Hematopoietic multipotent progenitor cell treated with erythropoietin and hydrocortisone succinate and interleukin-3 and kit ligand, for 8 days (in vitro differentiated cells): ENCODE measurements around the gene CD300LF.

Experiments used
- DNase-seq: peaks from one replicate; pipeline ENCODE4 v3.0.0-alpha.2; 2015

CD300LF gene

DNA sequence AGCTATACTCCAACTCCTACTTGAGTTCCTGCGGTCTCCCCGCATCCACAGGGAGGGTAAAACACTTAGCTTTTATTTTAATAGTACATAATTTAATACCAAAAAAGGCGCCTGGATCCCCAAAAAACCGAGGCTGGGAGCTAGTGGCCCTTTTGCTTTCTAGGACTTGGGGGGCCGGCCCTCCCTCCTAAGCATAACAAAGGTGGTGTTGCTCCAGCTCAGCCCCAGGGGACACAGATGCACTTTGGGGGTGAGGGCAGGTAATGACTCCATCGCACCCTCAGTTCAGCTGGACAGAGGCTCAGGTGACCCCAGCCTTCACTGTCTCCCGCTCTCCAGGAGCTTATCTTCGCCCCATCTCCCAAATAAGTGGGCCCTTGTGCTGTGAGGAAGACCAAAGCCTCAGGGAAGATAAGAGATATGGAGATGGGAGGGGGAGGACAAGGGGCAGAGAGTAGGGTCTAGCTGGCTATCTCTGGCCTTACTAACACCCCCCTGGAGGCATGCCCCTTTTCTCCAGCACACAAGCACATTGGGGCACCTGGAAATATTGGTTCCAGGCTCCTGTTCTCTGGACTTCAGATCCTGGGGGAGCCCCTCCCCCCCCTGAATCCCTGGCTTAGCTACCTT is 32.9 kb upstream of the CD300LF start:
- no peak for DNase-seq

DNA sequence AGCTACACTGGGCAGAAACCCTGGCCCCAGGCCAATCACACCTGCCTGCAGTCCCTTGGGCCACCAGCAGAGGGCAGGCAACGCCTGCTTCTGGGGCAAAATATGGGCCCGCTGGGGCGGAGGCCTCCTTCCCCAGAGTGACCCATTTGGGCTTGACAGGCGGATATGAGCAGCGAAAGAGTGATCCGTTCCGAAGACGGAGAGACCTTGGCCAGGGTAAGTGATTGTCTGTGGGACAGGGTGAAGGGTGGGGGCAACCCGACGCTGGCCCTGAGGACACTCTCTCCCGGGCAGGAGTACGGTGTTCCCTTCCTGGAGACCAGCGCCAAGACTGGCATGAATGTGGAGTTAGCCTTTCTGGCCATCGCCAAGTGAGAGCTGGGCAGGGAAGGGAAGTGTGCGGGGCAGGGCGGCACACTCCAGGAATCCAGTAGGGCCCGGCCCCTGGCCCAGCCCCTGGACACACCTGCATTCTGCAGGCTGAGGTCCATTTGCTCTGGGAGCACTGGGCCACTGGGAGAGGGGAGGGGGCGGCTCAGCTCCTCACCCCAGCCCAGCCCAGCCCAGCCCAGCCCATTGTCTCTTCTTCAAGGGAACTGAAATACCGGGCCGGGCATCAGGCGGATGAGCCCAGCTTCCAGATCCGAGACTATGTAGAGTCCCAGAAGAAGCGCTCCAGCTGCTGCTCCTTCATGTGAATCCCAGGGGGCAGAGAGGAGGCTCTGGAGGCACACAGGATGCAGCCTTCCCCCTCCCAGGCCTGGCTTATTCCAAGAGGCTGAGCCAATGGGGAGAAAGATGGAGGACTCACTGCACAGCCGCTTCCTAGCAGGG is 32.2 kb upstream of the CD300LF start:
- peak; percentile 76 for DNase-seq

DNA sequence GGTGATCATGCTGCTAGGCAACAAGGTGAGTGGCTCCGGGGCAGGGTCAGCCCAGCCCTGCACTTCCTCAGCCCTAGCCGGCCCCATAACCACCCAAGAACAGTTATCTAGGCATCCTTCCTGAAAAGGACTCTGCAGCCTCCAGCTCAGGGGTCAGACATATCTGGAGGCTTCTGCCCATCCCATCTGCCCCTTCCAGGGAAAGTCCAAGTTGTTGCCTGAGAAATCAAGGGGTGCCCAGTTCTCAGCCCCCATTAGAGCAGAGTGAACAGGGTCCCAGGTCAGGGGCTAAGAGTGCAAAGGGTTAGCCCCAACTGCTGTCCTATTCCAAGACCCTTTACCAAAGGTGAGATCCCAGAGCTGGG is 31.6 kb upstream of the CD300LF start:
- no peak for DNase-seq

DNA sequence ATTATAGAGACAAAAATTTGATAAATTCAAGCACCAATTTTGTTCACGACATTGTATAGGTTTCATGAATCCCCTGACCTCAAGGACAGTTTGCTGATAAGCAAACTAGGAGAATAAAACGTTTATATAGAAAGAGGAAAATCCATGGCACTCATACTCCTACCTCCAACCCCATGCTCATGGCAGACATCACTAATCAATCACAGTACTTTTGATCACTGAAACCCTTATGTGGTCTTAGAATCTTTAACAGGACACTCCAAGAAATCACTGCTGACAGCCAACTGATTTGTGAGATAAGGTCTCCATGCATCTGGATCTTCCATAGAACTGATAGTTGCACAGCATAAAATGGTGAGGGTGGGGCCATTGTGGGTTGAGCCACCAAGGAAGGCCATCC is 31.0 kb upstream of the CD300LF start:
- DNase-seq: no peak

DNA sequence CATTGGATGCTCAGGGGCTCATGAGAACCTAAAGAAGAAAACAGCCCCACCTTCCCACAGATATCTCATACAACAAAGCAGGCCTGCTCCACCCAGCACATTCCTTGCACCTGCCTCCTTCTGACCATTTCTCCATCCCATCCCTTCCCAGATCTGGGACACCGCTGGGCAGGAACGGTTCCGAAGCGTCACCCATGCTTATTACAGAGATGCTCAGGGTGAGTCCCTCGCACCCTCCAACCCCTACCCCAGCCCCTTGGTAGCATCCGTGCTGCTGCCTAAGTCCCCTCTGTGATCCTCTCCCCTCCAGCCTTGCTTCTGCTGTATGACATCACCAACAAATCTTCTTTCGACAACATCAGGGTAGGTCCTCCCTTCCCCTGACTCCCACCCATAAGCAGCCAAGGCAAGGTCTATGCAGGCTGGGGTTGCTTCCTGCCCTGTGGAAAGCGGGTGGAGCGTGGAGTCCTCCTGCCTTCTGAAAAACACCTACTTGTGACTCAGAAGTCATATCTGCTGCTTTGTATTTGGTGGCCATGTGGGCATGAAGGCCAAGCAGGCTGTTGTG is 30.3 kb upstream of the CD300LF start:
- no peak for DNase-seq

DNA sequence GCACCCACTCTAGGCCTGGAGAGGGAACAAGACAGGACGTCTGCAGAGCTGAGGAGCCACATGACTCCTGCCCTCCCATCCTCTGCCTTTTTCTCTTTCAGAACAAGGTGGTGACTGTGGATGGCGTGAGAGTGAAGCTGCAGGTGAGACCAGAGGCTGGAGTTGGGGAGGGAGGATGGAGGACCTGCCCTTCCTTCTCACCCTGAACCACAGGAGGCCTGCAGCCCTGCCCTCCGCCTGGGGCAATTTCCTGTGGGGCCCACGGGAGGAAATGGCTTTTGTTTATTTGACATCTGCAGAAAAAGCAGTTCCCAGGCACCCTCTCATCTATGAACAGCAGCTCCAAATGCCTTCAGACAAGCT is 29.4 kb upstream of the CD300LF start:
- DNase-seq: no peak

DNA sequence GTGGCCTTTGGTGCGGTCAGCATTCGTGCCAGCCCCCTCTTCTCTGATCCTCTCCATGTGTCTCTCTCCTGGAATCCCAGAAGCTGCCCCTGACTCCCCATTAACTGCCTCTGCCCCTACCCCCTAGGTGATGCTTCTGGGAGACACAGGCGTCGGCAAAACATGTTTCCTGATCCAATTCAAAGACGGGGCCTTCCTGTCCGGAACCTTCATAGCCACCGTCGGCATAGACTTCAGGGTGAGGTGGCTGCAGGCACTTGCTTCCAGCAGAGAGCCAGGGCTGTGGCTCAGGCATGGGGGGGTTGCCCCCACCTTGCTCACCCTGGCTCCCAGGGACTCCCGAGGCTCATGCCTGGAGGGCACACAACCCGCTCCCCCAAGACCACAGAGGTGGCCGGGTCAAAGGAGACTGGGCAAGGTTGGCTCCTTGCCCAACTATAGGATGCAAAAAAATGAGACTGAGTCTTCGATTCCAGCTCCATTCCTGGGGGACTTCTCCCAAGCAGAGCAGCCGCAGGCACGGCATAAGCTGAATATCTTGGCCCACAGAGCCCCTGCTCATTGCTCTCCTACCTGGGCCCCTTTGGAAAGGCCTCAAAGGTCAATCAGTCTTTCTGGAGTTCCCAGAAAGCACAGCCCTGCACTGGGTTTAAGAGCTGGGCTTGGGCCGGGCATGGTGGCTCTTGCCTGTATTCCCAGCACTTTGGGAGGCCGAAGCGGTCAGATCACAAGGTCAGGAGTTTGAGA is 28.1 kb upstream of the CD300LF start:
- DNase-seq: no peak

DNA sequence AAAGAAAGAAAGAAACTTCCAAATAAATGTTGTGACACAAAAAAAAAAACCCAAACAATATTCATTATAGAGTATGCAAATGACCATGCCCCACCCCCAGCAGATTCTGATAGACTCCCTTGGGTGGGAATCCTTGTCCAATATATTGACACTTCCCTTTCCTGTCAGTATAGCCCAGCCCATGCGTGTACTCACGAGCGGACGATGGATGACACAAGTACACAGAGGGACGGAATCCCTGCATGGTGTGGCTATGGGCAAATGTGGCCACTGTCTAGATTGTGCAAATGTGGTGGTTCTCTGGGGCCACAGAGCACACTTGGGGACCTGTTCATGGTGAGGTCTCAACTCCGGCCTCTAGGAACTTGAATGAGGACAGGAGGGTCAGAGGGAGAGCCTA is 27.4 kb upstream of the CD300LF start:
- DNase-seq: no peak

DNA sequence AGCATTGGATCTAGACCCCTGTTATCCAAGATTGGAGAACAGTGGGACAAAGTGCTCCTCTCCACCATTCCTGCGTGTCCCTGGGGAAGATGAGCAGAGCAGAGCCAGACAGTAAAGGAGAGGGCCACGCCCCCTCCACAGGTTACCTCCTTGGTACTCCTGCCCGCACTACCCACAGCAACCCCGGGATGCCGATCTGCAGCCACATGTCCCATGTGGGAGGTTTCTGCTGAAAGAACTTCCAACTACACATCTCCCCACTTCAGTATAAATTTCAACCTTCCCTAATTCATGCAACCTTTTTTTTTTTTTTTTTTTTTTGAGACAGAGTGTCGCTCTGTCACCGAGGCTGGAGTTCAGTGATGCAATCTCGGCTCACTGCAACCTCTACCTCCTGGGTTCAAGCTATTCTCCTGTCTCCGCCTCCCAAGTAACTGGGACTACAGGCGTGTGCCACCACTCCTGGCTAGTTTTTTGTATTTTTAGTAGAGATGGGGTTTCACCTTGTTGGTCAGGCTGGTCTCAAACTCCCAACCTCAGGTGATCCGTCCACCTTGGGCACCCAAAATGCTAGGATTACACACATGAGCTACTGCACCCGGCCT is 26.6 kb upstream of the CD300LF start:
- DNase-seq: no peak

DNA sequence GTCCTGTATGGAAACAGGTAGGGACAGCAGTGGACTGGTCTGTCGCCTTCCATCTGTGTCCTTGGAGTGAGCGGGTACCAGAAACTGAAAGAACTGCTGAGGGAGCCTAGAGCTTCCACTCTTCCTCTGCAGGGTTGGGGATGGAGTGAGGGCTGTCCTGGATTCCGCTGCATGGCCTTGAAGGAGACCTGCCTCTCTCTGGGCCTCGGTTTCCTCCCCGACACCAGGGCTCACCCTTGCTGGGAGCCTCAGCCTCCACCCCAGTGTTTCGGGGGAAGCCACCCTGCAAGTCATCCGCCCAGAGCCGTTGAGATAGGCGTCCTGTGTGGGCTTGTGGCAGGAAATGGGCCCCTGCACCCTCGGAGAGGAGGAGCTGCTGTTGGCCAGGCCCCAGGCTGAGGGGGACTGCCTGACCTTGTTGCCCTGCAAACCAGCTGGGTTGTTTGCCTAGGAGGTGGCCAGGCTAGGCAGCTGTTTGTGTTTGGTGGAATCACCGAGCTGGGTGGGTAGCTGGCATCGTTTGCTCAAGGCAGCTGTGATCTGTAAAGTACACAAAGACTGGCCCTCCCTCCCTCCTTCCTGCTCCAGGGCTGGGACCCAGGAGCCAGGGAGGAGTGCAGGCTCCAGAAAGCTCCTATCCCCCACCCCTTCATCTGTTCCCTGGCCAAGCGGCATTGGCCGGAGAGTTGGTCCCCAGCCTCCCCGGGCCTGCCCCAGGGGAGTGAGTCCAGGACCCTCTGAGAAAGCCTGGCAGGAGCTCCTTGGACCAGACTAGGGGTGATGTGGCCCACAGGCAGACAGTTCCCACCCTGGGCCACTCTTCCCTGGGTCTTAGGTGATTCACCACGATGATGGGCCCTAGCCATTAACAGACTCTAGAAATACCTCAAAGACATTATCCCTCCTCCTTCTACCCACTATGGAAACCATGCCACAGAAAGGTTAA is 25.6 kb upstream of the CD300LF start:
- DNase-seq: peak; percentile 86

DNA sequence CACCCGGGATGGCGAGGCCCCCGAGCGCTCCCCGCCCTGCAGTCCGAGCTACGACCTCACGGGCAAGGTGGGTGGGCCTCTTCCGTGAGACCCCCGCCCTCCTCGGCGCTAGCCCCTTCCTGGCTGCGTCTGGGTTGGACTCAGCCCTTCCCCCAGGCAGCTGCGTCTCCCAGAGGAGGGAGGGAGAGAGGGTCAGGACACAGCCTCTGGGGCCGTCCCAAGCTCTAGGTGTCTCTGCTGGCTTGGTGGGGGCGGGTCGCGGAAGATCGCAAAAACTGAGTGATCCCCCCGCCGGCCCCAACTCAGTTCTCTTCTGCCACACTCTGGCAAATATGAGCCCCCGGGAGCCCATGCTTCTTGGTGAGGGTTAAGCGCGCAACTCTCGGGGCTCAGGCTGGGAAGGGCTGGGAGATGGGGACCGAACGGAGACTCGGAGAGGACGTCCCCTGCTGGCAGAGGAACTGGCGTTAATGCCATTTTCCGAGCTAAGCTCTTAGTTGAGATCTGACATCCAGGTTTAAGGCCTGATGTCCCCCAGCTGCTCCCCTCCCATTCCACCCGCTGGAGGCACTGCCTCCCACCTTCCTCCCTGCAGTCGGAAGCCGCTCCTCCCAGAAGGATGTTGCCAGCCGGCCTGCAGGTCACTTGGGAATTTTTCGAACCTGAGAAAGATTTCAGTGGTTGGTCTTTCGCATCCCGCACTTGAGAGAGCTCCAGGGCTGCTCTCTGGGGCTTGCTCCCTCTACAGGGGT is 24.8 kb upstream of the CD300LF start:
- peak; percentile 67 for DNase-seq

DNA sequence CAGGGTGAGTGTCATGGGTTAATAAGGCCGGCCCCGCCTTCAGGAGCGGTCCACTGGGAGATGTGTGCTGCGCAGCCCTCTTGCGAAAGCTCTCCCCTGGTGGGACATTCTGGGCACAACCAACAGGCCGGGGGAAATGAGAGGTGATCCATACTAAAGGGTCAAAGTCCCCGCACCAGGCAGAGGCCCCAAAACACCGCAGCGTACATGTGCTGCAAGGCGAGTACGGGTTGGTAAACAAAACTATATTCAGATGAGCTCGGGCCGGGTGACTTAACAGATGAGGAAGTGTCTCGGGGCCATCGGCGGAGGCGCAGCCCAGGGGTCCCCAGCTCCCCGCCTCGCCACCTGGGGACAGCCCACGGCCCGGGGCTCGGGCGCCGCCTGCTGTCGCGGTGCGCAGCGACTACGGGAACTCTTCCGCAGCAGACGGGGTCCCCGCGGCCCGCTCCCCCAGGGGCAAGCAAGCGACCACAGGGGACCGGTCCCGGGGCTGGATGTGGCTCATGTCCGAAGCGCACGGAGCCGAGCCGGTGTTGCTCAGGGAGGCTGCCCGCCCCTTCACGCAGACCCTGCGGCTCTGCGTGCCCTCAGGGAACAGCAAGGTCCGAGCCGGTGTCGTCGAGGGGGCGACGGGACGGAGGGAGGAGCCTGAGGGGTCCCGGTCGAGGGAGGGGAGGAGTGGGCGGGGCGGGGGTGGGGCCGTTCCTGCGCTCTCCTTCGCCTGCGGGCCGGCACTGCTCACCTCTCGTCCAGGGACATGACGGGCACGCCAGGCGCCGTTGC is 24.0 kb upstream of the CD300LF start, which contains the start of gene RAB37:
RAB37 (plus strand) TSS at position 744 of the 786 bp plus-strand sequence; CDS start at position 761, 17 bp downstream.
- peak; percentile 65 for DNase-seq

DNA sequence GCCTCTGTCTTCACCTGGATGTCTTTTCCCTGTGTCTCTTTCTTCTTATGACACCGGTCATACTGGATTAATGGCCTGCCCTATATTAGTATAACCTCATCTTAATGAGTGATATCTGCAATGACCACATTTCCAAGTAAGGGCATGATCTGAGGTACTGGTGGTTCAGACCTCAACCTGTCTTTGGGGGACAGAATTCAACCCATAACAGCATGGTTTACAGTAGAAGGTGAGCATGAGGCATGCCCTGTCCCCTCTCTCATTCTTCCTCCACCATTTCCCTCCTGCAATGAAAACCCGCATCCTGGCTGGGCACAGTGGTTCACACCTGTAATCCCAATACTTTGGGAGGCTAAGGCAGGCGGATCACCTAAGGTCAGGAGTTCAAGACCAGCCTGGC is 21.5 kb upstream of the CD300LF start:
- no peak for DNase-seq

DNA sequence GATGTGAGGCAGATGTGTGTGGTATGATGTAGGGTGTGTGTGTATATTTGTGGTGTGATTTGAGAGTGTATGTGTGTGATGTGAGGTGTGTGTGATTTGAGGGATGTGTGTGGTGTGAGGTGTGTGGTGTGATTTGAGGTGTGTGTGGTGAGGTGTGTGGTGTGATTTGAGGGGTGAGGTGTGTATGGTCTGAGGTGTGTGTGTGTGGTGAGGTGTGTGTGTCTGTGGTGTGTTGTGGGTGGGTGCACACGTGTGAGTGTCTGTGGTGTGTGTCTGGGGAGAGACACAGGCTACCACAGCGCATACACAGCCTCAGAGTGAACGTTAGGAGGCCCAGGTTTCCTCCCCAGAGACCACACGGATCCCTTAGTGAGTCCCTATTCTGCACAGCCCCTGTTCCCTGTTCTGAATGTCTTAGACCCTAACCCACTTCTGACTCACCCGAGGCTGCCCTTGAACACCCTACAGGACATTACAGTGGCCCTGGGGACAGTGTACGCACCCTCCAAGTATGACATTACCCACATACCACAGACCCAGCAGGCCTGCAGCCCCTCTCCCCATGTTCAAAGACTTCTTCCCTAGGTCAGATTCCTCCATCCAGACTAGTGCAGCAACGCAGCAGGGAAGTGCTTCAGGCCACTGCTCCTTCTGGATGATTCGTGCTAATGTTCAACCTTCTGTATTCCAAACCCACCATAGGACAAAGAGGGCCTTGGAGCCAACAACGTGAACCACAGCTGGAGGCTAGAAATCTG is 20.8 kb upstream of the CD300LF start:
- no peak for DNase-seq

DNA sequence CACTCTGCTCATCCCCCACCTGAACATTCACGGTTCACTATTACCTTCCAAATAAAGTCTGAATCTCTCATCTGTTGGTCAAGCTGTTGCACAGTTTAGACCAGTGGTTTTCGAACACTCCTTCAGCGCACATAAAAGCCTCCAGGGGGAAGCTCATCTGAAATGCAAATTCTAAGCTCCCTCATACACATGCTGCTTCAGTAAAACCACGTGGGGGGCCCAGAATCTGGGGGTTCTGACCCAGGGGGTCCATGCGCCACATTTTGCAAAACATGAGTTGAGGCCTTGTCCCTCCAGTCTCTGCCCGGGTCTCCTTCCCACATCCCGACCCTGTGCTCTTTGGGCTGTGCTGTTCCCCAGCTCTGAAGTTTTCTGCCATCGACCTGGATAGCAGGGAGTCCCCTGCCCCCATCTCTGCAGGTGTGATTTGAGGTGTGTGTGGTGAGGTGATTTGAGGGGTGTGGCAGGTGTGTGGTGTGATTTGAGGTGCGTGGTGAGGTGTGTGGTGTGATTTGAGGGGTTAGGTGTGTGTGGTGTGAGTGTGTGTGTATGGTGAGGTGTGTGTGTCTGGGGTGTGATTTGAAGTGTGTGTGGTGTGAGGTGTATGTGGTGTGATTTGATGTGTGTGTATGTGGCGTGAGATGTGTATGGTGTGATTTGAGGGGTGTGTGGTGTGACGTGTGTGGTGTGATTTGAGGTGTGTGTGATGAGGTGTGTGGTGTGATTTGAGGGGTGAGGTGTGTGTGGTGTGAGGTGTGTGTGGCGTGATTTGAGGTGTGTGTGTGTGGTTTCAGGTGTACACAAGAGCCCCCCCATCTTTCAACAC is 19.5 kb upstream of the CD300LF start:
- no peak for DNase-seq

DNA sequence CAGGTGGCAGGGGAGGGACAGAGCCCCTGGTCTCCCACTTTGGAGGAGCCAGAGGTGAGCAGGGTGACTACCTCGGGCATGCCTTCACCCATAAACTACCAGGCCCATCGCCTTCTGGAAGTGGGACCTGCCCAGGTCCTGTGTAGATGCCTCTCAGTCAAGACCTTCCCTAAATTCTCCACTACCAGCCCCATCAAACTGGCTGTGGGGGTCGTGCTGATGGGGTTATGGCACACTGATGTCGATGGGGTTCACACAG is 18.6 kb upstream of the CD300LF start:
- no peak for DNase-seq

DNA sequence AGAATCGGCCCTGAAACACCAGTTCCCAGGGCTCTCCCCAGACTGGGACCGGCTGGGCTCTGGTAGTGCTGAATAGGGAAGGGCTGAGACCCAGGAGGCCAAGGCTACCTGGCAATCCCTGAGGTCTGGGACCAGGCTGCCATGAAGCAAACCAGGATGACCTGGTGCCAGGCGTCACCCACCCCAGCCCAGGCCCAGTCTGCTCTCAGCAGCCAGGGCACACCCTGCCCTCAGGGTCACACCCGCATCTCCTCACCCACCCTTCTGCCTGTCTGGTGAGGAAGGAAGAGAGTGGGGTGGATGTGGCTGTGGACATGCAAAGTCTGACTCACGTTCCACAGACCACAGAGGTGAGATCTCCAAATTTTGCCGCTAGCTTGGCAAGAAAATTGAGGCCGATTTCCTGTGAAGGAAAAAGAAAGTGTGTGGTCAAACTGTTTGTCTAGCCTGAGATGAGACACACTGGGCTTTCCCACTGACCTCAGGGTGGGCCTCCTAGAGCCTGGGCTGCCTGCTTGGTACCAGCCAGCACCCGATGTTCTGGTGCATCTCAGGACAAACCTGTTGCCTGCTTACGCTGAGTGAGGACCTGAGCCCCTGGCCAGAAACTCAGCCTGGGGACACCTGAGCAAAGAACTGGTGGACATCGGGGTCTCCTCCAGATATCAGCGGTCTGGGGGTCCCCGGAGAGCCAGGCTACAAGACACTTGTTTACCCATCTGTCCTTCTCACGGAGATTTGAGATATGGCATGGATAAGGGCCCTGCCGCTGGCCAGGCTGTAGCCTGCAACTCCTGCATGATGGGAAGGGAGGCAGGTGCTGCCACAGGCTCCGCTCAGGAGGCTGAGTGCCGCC is 18.0 kb upstream of the CD300LF start:
- DNase-seq: no peak

DNA sequence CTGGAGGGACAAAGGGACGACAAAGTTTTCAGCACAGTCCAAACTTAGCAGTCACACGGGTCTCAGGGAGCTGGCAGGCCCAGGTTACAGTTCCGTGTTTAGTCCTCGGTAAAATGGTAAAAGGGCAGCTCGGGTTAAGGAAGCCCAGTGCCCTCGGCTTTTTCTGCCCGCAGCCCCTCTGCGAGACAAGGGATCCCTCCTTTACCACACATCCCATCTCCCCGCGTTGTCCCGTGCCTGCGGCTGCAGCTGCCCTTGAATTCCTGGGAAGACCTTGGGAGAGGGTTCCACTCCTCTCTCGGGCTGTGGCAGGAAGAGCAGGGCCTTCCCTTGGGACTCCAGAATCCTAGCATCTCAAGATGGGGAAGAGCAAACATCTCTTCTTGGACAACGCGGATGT is 17.1 kb upstream of the CD300LF start:
- DNase-seq: no peak
